Measurements from ENCODE around the gene PABPC1L.

Gene PABPC1L

DNA sequence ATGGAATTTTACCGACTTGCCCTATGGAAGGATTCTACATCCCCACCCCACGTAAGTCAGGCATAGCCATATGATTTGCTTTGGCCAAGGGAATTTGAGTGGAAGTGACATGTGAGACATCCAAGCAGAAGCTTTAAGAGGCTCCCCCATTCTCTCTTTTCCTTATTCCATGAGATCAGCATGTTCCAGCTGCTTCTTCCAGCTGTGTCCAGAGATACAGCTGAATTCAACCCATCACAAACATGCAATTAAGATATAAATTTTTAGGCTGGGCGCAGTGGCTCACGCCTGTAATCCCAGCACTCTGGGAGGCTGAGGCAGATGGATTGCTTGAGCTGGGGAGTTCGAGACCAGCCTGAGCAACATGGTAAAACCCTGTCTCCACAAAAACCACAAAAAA is 40.4 kb upstream of the PABPC1L start:
- TF ChIP-seq TAF1 (IDR thresholded peaks at IDR 0.05; ENCODE audit: low read depth) (no peak), EGR1 (IDR thresholded peaks at IDR 0.05) (no peak), CREB1 (IDR thresholded peaks at IDR 0.05; ENCODE audit: low read depth) (no peak), EP300 (IDR thresholded peaks at IDR 0.05; ENCODE audit: borderline replicate concordance) (no peak), NFIC (IDR thresholded peaks at IDR 0.05) (no peak), FOXM1 (IDR thresholded peaks at IDR 0.05; ENCODE audit: borderline replicate concordance, low read depth) (no peak), TCF12 (IDR thresholded peaks at IDR 0.05; ENCODE audit: low read depth) (no peak), ZBTB7A (IDR thresholded peaks at IDR 0.05; ENCODE audit: low read depth) (no peak), CEBPB (IDR thresholded peaks at IDR 0.05) (no peak), RAD21 (IDR thresholded peaks at IDR 0.05; ENCODE audit: low read depth) (no peak), YY1 (IDR thresholded peaks at IDR 0.05; ENCODE audit: low read depth) (no peak), TEAD4 (IDR thresholded peaks at IDR 0.05) (no peak)
- TF ChIP-seq, protein P1, sequence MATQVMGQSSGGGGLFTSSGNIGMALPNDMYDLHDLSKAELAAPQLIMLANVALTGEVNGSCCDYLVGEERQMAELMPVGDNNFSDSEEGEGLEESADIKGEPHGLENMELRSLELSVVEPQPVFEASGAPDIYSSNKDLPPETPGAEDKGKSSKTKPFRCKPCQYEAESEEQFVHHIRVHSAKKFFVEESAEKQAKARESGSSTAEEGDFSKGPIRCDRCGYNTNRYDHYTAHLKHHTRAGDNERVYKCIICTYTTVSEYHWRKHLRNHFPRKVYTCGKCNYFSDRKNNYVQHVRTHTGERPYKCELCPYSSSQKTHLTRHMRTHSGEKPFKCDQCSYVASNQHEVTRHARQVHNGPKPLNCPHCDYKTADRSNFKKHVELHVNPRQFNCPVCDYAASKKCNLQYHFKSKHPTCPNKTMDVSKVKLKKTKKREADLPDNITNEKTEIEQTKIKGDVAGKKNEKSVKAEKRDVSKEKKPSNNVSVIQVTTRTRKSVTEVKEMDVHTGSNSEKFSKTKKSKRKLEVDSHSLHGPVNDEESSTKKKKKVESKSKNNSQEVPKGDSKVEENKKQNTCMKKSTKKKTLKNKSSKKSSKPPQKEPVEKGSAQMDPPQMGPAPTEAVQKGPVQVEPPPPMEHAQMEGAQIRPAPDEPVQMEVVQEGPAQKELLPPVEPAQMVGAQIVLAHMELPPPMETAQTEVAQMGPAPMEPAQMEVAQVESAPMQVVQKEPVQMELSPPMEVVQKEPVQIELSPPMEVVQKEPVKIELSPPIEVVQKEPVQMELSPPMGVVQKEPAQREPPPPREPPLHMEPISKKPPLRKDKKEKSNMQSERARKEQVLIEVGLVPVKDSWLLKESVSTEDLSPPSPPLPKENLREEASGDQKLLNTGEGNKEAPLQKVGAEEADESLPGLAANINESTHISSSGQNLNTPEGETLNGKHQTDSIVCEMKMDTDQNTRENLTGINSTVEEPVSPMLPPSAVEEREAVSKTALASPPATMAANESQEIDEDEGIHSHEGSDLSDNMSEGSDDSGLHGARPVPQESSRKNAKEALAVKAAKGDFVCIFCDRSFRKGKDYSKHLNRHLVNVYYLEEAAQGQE (IDR thresholded peaks at IDR 0.05; ENCODE audit: low read depth) = no peak
- TF ChIP-seq, protein P2, sequence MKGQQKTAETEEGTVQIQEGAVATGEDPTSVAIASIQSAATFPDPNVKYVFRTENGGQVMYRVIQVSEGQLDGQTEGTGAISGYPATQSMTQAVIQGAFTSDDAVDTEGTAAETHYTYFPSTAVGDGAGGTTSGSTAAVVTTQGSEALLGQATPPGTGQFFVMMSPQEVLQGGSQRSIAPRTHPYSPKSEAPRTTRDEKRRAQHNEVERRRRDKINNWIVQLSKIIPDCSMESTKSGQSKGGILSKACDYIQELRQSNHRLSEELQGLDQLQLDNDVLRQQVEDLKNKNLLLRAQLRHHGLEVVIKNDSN (IDR thresholded peaks at IDR 0.05) = no peak
- TF ChIP-seq, protein P3, sequence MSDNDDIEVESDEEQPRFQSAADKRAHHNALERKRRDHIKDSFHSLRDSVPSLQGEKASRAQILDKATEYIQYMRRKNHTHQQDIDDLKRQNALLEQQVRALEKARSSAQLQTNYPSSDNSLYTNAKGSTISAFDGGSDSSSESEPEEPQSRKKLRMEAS (IDR thresholded peaks at IDR 0.05) = no peak

DNA sequence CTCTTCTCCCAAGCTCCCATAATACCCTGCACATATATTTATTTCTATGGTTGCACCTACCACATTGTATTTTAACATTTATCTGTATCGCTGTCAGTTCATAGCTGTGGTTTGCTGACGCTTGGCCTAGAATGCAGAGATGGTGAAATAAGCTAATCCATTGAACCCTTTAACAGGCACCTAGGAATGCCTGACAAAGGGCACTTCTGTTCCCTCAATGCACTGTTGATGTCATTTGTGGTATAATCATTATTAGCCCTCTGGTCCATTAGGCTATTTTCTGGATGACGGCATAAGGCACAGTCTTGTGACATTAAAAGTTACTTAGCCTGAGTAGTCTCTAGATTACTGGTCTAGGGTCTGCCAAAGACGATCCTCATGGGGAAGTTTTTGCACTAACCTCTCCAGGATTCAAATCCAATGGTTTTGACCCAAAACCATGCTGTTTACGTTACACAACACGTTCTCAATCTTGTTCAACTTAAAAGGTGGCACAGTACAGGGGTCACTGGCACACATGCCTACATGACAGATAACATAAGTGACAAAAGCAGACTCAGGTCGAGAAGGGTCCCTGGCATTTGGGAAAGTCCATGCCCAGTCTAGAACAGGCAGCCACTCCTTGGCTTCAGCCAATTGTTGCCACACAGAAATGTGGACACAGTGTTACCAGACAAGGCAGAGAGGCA is 26.5 kb upstream of the PABPC1L start:
- TF ChIP-seq, protein P3 (IDR thresholded peaks at IDR 0.05) = no peak
- TF ChIP-seq EP300 (IDR thresholded peaks at IDR 0.05; ENCODE audit: borderline replicate concordance) (no peak), RAD21 (IDR thresholded peaks at IDR 0.05; ENCODE audit: low read depth) (no peak), EGR1 (IDR thresholded peaks at IDR 0.05) (no peak), TCF12 (IDR thresholded peaks at IDR 0.05; ENCODE audit: low read depth) (no peak), FOXM1 (IDR thresholded peaks at IDR 0.05; ENCODE audit: borderline replicate concordance, low read depth) (no peak)
- TF ChIP-seq, protein P2 (IDR thresholded peaks at IDR 0.05) = no peak

DNA sequence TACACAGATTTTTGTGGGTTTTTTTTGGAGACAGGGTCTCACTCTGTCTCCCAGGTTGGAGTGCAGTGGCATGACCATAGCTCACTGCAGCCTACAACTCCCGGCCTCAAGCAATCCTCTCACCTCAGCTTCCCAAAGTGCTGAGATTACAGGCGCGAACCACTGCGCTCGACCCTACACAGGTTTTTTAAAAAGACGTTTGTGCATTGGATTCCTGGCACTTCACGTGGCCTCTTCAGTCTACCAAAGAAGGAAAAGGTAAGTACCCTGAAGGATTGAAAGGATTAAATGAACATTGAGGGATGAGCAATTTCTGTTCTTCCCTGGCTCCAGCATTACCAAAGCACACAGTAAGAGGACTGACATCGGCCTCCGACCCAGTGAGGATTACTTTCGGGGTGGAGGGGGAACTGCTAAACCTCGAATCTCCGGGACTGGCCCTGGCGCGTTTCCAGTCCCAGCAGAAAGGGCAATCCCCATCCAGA is 24.9 kb upstream of the PABPC1L start:
- TF ChIP-seq EGR1 (IDR thresholded peaks at IDR 0.05) (no peak), EP300 (IDR thresholded peaks at IDR 0.05; ENCODE audit: borderline replicate concordance) (no peak), FOXM1 (IDR thresholded peaks at IDR 0.05; ENCODE audit: borderline replicate concordance, low read depth) (no peak), CEBPB (IDR thresholded peaks at IDR 0.05) (no peak), TCF12 (IDR thresholded peaks at IDR 0.05; ENCODE audit: low read depth) (no peak), NFIC (IDR thresholded peaks at IDR 0.05) (no peak), ZBTB7A (IDR thresholded peaks at IDR 0.05; ENCODE audit: low read depth) (no peak), YY1 (IDR thresholded peaks at IDR 0.05; ENCODE audit: low read depth) (no peak), RAD21 (IDR thresholded peaks at IDR 0.05; ENCODE audit: low read depth) (no peak), CREB1 (IDR thresholded peaks at IDR 0.05; ENCODE audit: low read depth) (no peak), TAF1 (IDR thresholded peaks at IDR 0.05; ENCODE audit: low read depth) (no peak), TEAD4 (IDR thresholded peaks at IDR 0.05) (no peak)
- TF ChIP-seq, protein P1 (IDR thresholded peaks at IDR 0.05; ENCODE audit: low read depth) = no peak
- TF ChIP-seq, protein P3 (IDR thresholded peaks at IDR 0.05) = no peak
- TF ChIP-seq, protein P2 (IDR thresholded peaks at IDR 0.05) = no peak

DNA sequence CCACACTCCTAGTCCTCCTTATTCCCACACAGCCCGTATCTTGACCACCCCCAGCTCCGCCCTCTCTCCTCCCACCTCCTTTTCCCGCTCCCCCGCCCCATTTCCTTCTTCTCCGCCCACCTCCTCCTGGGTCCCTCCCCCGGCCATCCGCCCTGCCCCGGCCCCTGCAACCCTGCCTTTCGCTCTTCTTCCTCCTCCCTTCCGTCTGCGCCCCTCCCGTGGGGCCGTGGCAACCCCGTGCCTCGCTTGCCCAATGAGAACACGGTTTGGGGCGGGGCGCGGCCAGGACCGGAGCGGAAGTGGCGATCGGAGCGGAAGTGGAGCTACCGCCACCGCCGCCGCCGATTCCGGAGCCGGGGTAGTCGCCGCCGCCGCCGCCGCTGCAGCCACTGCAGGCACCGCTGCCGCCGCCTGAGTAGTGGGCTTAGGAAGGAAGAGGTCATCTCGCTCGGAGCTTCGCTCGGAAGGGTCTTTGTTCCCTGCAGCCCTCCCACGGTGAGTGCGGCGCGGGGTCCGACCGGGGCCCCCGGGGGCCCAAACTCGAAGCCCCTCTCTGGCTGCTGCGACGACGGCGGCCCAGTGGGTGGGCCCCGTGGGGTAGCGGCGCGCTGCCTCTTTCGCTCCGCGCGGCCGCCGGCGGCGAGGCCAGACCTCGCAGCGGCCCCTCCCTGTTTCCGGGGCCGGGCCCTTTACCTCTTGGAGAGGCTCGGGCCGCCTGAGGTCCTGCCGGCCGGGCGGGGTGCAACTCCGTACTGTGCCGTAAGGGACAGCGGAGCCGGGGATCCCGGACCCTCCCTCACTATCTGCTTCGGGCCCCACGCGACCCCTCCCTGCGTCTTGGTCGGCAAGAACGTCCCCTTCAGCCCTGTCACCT is 24.2 kb upstream of the PABPC1L start, which contains the start of gene YWHAB:
Gene YWHAB, plus strand, starts transcription at position 314 of the 874 bp plus-strand sequence. CDS start 15,829 bp downstream, outside the sequence.
- TF ChIP-seq TAF1 (IDR thresholded peaks at IDR 0.05; ENCODE audit: low read depth) = peak; percentile 66
- TF ChIP-seq EP300 (IDR thresholded peaks at IDR 0.05; ENCODE audit: borderline replicate concordance) = 0 out of 2 replicates have a peak, but pooled peaks have one; percentile 18
- no peak for TF ChIP-seq RAD21 (IDR thresholded peaks at IDR 0.05; ENCODE audit: low read depth)
- no peak for TF ChIP-seq CREB1 (IDR thresholded peaks at IDR 0.05; ENCODE audit: low read depth)
- TF ChIP-seq YY1 (IDR thresholded peaks at IDR 0.05; ENCODE audit: low read depth) = peak; percentile 55; the same call in 1 of the 2 replicates
- TF ChIP-seq NFIC (IDR thresholded peaks at IDR 0.05) = no peak
- TF ChIP-seq, protein P3 (IDR thresholded peaks at IDR 0.05) = no peak; the same call in 1 of the 2 replicates
- TF ChIP-seq, protein P2 (IDR thresholded peaks at IDR 0.05) = peak; percentile 83
- TF ChIP-seq TEAD4 (IDR thresholded peaks at IDR 0.05) = 0 out of 2 replicates have a peak, but pooled peaks have one; percentile 8
- TF ChIP-seq ZBTB7A (IDR thresholded peaks at IDR 0.05; ENCODE audit: low read depth) = peak; percentile 79; the same call in 1 of the 2 replicates
- 0 out of 2 replicates have a peak, but pooled peaks have one; percentile 29 for TF ChIP-seq EGR1 (IDR thresholded peaks at IDR 0.05)
- TF ChIP-seq, protein P1 (IDR thresholded peaks at IDR 0.05; ENCODE audit: low read depth) = peak; percentile 21; the same call in 1 of the 2 replicates
- peak; percentile 48; the same call in 1 of the 2 replicates for TF ChIP-seq TCF12 (IDR thresholded peaks at IDR 0.05; ENCODE audit: low read depth)
- no peak for TF ChIP-seq CEBPB (IDR thresholded peaks at IDR 0.05)

Data from Ishikawa (cell line).